Stimulated activated CD8-positive, alpha-beta memory T cell treated with anti-CD3 and anti-CD28 coated beads, Interleukin-2, amount 100 ng/mL, for 48 hours (primary cell): ENCODE results near the gene GPC6.

Experiments used
- DNase-seq, 2 donors: peaks; one replicate each; pipeline ENCODE4 v3.0.0-alpha.2; 2020; ENCODE audit warnings: low read depth in 2 of 2

The GPC6 gene

DNA sequence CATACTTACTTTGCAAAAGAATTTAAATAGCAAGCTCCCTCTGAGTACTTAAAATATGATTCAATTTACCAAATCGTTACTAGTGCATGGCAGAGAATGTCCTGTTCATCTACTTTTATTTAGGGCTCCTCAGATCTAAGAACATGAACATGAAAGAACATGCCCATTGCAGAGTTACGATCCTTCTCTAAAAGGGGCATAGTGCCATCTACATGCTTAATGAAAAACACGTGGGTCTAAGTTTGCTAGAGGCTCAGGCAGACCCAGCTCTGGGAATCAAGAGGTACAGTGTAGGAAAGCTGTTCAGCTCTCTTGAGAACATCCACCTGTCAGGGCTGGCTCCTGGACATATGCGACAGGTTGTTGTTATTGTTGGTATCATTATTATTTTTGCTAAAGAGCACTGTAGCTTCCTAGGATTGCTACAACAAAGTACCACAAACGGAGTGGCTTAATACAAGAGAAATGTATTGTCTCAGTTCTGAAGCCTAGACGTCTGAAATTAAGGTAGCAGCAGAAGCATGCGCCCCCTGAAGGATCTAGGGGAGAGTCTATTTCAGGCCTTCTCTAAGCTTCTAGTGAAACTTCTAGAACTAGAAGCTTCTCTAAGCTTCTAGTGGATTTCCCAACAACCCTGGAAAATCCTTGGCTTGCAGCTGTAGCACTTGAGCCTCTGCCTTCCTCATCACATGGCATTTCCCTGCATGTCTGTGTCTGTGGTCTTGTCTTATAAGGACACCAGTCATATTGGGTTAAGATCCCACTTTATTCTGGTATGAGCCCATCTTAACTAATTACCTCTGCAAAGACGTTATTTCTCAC is 1119.0 kb downstream of the GPC6 start:
- DNase-seq: no peak

DNA sequence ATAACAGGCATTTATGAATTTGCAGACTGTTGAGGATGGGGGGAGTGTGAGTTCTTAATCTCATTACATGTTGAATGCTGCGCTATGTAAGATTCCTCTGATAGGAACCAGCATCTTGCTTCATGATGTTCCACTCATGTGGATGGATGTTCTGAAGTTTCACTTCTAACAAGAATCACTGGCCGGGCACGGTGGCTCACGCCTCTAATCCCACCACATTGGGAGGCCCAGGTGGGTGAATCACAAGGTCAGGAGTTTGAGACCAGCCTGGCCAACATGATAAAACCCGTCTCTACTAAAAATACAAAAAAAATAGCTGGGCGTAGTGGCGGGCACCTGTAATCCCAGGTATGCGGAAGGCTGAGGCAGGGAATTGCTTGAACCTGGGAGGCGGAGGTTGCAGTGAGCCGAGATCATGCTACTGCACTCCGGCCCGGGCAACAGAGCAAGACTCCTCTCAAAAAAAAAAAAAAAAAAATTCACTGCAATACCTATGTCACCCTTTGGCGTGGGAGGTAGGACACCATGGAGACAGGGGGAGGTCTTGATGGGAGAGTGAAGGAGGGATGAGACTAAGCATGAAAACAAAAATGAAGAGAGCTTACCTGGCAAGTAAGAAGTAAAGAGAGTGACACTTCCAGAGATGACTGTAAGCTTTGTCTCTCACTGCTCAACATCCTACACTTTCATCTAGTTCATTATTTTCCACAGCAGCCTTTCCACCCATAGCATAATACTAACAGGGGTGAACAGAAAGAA is 1119.8 kb downstream of the GPC6 start:
- DNase-seq: no peak

DNA sequence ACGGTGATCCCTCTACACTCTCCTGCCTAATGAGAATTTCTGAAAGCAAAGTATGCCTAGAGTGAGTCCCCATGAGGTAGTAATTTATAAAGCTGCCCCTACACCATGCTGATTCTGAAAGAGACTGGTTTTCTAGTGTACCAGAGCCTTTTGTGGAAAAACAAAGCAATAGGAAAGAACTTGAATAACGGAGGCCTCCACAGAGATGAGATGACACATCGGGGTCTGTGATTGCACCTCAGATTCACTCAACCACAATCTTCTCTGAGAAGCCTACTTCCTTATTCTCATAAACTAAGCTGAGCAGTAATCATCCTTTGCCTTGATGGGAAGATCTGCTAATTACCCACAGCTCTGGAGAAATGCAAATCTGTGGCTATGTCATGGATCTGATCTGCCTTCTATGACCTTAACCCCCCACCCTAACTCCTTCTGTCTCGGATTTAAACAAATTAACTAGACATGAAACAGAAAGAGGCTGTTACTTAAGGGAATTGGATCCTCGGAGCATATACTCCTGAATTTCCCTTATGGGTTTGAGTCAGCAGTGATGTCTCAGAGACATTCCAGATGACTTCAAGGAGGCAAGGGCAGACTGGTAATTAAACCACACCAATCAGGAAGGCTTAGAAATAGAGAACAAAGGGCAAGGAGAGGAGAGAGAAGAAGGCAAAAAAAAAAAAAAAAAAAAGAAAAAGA is 1124.8 kb downstream of the GPC6 start:
- DNase-seq: no peak

DNA sequence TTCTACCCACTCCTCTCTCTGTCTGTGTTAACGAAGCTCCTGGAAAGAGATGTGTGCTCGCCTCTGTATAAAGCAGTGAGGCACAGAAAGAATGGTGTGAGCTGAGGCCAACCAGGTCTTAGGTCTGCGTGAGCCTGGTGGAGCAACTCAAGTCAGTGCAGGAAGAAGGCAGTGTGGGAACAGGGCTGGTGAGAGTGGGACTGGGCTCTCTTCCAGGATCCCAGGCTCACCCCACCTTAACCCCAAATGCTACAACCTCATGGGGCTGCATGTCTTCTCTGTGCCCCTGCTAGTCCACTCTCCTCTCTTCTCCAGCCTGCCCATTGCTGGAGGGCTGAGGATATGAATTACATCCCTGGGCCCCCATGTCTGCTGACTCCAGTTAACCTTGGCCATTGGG is 1125.5 kb downstream of the GPC6 start:
- no peak for DNase-seq

DNA sequence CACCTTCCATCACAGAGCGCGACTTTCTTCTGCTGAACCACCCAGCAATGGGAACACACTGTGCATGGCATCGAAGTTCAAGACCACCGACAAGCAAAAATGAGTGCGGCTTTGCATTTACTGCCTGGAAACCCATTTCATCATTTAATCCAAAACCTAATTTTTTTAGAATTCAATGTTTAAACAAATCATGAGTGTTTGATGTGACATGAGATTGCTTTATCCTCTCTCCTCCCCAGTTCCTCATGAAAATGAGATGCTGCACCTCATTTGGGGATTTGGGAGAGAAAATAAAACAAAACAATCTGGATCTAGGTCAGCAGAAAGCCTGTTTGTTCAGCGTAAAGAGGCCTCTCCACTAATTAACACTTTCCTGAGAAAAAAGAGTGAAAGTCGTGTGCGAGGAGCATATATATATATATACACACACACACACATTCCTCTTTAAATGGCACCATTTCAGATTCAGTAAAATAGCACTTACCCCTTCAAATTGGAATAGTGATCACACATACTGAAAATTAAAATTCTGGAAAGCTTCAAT is 1126.6 kb downstream of the GPC6 start:
- no peak for DNase-seq

DNA sequence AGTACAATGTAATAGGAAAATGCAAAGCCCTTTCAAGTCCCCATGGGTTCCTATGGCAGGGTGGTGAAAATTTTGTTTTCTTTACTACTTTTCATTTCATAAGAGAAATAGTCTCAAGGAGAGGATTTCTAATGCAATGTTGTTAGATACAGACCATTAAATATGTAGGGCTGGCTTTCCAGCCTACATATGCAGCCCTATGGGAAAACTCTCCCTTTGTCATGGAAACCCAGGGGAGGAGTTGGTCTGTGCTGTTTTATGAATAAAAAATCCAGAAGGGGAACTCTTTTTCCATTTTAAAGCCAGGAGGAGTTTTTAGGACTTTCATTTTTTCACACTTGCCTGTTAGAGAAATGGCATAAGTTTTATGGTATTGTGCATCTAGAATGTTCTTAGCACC is 1133.3 kb downstream of the GPC6 start:
- no peak for DNase-seq

DNA sequence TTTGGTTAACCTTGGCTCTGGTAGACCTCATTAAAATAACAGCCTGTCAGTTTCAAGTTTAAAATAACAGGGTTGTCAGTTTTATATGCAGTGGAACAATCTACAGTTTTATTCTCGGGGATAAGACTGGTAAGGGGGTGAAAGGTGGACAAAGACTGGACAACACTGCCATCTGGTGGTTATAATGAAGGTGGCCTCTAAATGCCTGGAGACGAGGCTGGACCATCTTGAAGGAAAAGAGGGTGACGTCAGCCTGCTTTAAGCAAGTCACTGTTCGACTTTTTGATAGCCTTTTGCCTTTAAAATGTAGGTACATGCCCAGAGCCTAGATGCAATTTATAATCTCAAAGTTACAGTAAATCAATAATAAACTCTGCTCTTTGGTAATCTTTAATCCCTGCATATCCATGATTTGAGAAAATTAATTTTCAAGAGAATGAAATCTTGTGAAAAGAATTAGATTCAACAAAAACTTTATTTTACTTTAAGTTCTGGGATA is 1135.9 kb downstream of the GPC6 start:
- peak; percentile 7 to 44 for DNase-seq

DNA sequence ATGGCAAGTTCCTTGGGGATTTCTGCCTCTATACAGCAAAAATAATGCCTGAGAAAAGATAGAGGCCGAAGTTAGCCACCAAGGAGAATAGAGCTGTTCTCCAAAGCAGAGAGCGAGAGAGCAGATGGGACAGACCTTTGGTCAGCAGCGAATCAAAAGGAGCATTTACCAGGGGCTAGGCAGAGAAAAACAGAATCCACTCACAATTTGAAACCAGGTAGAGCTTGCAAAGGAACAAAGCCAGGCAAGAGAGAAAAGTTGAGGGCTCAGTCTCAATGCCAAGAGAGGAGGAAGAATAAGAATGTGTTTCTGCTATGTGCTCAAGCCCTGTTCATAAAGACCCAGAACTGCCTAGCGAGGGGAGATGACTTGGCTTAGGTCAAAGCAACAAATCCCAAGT is 1140.1 kb downstream of the GPC6 start:
- DNase-seq: no peak

DNA sequence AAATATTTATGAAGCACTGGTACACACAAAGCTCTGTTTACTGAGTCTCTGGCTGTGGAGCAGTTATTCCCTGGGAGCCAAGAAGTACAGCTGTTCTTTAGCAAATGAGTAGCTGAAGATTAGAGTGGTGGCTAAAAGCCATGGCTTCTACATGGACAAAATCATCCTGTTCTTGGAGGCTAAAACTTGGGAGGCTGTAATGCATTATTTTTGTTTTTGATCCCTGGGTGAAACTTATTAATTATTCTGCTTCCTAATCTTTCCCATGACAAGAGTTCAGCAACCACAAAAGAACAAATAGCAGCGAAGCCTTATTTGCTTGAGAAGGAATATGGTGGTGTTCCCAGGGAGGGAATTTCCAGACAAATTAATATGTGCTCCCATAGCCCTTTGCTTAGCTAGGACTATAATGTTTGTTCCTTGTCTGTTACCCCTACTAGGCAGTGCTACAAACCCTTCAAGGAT is 1143.4 kb downstream of the GPC6 start:
- DNase-seq: no peak

DNA sequence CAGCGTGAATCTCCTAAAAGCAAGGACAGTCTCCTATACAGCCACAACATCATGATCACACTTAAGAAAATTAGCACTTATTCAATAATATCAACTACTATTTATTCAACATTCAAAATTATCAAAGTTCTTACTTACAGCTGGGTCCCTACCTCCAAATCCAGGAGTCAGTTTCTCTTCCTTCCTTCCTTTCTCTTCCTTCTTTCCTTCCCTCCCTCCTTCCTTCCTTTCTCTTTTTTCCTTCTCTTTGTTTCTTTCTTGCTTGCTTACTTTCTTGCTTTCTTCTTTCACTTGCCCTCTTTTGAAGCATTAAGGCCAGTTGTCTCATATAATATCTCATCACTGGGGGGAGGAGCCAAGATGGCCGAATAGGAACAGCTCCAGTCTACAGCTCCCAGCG is 1145.2 kb downstream of the GPC6 start:
- DNase-seq: no peak

DNA sequence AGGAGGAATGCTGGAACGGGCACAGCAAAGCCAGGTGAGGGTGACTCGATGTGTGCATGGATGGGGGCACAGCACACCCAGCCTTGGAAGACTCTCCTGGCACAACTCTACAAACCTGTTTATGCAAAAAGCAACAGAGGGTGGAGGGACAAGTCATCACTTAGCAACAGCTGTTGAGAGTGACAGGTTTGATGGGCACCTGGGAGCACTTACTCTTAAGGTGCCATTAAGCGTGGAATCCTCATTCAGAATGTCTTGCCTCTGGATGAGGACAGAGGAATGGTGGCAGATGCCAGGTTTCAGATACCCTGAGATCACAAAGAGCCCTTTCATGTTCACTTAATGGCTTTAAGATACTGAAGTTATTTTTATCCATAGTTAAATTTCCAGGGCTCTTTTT is 1155.9 kb downstream of the GPC6 start:
- no peak for DNase-seq

DNA sequence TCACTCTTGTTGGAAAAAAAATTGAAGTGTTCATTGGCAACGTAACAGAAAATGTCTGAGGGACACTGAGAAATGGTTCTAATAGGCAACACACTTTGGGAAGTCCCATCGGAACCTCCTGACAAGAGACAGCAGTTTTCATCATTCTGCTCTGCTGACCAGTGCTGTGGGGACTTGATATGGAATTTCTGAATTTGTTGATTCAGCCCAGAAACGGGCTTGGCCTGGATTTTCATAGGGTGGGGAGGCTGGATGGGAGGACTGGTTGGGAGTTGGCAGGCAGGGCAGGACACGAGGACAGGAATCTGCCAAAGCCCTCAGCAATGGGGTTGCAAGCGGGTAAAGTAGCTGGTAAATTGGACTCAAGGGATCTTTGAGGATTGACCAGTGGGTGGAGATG is 1156.4 kb downstream of the GPC6 start:
- no peak for DNase-seq

DNA sequence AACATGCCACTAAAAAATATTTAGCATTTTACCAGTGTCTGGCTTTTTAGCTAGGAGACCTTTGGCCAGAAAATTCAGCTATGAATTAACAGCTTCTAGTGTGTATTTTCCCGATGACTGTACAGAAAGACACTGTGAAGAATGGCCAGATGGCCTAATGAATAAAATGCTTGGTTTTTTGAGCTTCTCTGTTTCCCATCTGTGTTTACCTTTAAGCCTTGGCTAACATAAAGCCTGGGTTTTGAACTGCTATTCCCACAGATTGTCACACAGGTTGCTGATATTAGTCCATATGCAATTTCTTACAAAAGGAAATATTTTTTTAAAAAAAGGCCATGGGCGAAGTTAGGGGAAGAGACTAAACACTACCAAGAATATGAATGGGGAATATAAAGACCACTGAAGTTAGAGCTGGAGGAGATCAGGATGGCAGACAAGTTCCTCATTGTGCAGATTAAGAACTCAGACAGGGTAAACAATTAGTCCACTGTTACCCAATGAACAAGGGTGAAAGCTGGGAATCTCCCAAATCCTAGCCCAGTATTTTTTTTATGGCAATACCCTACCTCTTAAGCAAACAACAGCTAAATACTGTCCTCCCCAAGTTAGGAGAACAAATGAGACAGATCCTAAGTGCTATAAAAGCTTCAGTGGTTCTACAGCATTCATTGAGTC is 1157.8 kb downstream of the GPC6 start:
- no peak for DNase-seq

DNA sequence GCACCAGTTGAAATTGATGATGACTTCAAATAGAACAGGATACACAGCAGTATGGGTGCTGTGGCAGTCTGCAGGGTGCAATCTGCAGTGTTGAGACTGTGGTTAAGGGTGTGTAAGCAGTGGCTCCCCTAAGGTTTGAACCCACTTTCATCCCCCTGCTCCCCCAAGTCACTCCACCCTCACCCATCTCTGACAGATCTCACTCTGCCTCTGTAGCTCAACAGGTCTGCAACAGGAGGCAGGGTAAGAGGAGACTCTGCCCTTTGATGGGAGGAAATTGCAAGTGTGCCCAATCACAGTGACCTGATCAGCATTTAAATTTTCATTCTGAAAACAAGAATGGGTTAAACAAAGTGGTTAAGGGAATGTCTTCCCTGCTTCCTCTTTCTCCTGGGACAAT is 1160.4 kb downstream of the GPC6 start:
- DNase-seq: no peak

DNA sequence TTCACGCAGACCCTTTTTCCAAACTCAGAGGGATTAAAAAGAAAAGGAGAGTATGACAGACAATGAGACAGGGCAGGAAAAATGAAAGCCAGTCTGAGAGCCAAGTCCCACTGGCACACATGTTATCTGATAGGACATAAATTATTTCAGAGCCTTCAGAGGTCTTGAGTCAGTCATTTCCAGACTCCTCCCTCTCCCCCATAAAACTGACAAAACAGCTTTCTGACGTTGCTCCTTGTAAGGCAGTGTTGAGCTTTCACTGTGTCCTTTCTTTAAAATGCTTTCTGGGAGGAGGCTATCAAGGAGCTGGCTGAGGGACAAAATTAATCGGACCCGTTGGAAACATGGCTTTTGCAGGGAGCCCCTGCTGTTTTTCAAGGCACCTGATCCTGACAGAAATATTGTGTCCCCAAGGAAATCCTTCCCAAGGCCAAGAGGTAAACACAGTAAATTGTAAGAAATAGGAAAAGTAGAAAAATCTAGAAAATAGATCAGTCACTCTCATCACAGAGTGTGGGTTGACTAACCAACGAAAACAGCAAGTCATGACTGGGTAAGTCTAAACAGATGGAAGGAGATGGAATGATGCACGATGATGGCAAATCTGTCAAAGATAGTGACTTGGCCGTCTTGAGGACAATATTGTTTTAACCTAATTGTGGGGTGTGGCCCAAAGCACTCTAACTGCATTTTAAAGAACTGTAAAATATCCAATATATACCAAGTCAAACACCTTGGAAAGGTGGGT is 1163.2 kb downstream of the GPC6 start:
- no peak for DNase-seq

DNA sequence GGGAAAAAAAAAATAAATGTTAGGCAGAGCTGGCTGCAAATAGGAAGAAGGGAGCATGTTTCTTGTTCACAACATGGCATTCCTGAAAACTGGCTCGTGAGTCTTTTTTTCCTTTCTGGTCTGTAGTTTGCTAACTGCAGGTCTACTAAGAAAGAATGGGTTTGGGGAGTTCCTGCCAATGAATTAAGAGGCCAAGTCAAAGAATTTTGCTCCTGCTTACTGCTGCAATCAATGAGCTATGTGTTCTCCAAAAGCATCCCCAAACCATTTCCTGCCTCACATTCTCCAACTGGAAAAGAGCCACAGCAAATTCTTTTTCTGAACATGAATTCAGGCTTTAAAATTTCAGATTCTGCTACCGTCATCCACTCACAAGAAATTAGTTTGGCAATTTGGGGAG is 1164.3 kb downstream of the GPC6 start:
- DNase-seq: no peak

DNA sequence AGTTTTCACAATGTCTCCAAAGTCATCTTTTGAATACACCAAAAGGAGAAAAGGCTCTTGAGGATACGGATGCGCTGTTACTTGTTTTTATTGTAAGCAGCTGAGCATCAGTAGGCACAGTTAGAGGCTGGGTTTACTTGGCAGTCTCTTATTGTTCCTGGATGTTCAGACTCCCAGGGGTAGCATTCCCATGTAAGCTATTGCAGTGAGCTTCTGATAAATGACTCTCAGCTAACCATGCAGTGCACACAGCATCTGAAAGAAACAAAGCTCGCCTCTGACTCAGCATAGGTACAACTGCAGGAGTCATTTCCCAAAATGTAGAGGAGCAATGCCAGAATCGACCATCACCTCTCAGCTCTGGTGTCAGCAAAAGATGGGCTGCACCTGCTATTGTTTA is 1168.1 kb downstream of the GPC6 start:
- DNase-seq: no peak

DNA sequence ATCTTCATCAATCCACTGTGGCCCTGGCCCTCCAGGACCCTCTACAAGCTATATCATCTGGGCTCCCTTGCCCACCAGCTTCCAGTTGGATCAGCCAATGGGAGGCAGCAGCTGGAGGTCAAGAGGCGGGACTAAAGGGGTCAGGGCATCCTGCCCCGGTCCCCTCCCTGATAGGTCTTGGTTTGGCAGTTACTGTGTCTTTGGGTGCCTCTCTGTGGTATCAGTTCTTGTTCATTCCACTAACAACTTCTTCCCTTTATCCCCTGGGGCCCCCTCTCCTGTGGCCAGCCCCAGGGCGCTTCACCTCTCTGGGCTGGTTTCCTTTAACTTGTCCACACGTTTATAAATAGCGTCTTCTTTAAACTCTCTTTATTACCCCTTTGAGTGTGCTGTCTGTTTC is 1169.3 kb downstream of the GPC6 start:
- DNase-seq: no peak

DNA sequence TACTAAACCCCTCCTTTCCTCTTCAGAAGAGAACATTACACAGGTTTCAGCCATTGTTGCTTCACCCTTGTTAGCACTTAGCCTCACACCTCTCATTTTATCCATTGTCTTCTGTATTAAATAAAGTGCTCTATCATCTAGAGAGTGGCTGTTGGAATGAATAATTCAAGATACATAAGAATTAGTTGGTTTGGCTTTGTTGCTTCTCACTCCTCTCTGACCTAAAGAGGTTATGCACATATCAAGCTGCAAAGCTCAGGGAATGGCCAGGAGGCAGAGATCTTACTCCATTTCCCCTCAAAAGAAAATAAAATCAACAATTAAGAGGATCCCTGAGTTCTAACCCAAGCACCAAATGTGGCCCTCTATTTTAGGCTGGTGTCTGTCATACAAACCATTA is 1173.2 kb downstream of the GPC6 start:
- no peak for DNase-seq

DNA sequence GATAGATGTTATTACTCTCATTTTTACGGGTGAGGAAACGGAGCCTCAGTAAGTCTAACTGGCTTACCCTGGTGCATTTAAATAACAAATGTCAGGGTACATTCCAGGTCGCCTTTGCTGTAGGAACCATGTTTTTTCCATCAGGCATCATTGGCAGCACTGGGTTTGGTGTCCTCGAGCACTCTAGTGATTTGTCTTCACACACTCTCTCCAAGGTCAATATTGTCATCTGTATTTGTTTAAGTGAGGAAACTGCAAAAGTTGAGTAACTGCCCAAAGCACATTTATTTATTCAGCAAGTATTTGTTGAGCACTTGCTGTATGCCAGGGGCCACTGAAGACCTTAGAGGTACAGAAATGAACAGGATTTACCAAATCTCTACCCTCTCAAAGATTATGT is 1174.3 kb downstream of the GPC6 start:
- no peak for DNase-seq
